Stimulated activated CD4-positive, alpha-beta T cell treated with anti-CD3 and anti-CD28 coated beads, Interleukin-4, amount 100 ng/mL, for 48 hours (primary cell): Measurements from ENCODE around the gene IL18BP.

Experiments
- DNase-seq, 2 donors: peaks; one replicate each; pipeline ENCODE4 v3.0.0-alpha.2; 2020; ENCODE audit warnings: low read depth in 2 of 2

Gene IL18BP

DNA sequence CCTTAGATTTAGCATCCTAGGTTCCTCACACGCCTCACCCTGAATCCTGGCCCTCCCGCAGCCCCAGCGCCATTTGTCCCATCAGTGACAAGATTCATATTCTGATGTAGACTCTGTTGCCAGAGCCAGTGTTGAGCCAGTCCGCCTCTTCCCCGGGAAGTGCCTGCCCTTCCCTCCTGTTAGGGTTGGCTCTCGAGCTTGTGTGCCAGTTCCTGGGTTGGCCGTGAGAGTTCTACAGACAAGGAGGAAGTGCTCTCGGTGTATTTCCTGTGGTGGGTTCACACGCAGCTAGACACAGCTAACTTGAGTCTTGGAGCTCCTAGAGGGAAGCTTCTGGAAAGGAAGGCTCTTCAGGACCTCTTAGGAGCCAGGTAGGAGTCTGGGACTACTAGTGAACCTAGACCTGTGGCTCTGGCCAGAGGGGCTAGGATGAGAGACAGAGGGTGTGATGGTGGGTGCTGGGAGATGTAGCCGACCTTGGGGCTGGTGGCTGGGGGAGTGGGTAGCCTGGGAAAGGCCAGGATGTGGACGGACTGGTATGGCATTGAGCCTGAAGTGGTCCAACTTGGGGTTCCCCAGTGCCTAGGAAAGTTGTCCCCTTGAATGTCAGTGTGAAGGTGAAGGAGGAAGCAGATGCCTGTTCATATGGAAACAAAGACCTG lies at the start of gene IL18BP:
TSS of gene IL18BP (plus strand) at position 261 of the 662 bp plus-strand sequence. CDS start 1,076 bp downstream, outside the sequence.
- DNase-seq = no peak

DNA sequence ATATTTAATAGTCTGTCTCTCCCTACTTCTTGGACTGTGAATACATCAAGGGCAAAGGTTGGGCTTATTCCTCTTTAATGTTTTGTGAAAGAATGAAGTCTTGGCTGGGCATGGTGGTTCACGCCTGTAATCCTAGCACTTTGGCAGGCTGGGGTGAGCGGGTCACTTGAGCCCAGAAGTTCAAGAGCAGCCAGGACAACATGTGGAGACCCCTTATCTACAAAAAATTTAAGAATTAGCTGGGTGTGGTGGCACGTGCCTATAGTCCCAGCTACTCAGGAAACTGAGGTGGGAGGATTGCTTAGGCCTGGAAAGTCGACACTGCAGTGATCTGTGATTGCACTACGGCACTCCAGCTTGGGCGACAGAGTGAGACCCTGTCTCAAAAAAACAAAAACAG lies 49.7 kb upstream of the IL18BP start:
- DNase-seq = no peak

DNA sequence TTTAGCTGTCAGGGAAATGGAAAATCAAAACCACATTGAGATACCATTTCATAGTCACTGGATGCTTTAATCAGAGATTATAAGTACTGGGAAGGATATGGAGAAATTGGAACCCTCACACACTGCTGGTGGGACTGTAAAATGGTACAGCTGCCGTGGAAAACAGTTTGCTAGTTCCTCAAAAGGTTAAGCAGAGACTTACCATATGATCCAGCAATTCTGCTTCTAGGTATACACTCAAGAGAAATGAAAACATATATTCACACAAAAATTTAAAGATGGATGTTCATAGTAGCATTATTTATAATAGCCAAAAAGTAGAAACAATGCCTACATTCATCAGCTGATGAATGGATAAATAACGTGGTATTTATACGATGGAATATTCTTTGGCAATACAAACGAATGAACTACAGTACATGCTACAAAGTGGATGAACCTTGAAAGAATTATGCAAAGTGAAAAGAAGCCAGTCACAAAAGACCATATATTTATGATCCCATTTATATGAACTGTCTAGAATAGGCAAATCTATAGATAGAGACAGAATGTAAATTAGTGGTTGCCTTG lies 46.9 kb upstream of the IL18BP start:
- no peak for DNase-seq

DNA sequence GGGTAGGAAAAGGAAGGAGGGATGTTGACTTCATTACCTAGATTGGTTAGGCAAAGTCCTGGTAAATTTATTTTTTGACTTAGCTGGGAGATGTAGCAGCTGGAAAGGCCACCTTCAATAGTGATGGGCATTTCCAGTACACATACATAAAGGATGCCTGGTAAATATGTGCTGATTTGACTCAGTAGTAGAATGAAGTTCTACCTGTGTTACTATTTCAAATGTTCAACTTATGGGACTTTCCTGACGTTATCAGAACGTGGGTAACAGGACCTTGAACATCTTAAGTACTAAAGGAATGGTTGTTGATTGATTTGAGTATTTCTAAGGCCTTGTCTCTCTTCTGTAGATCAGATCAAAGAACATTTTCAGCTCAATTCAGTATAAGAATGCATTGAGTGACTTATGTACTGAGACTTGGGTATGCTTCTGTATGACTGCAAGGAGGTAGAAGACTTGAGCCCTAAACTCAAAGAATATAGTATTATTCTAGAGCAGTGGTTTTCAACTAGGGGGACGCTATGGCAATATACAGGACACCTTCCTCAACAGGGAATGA lies 42.7 kb upstream of the IL18BP start:
- DNase-seq = no peak

DNA sequence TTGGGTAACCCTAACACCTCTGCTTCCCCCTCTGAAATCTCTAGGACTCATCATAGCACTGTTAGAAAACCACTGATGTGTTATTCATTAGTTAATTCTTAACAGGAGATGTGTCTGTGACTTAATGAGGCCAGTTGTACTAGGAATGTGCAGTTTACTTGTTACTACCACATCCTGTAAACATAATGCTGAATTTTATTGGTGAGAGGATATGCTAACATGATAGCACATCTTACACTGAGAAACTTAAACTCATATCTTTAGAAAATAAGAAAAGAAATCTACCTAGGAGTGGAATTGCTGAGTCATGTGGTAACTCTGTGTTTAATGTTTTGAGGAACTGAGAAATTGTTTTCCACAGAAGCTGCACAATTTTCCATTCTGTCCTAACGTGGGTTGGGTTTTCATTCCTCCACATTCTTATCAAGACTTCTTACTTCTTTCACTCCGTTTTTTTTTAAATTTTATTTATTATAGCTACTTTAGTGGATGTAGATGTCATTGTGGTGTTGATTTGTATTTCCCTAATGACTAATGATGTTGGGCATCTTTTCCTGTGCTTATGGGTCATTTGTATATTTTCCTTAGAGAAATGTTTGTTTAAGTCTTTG lies 36.2 kb upstream of the IL18BP start:
- DNase-seq = no peak

DNA sequence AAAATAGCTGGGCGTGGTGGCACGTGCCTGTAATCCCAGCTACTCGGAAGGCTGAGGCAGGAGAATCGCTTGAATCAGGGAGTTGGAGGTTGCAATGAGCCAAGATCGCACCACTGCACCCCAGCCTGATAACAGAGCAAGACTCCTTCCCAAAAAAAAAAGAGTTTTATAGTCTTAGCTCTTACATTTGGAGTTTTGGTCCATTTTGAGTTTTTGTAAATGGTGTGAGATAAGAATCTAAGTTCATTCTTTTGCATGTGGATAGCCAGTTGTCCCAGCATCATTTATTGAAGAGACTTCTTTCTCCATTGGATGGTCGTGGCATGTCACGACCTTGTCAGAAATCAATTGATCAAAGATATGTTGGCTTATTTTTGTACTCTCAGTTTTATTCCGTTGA lies 35.2 kb upstream of the IL18BP start:
- no peak for DNase-seq

DNA sequence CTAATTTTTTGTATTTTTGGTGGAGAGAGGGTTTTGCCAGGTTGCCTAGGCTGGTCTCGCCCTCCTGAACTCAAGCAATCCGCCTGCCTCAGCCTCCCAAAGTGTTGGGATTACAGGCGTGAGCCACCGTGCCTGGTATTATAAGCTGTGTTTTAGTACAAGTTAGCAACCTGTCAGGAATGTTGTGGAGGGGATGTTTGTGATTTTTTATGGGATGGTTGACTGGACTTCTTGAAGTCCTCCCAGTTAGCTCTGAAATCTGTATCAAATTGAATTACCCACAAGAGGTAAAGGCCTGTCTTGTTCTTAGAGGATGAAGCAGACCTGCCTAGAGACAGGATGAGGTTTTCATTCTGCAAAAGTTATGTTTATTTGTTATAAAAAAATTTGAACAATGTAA lies 34.1 kb upstream of the IL18BP start:
- no peak for DNase-seq

DNA sequence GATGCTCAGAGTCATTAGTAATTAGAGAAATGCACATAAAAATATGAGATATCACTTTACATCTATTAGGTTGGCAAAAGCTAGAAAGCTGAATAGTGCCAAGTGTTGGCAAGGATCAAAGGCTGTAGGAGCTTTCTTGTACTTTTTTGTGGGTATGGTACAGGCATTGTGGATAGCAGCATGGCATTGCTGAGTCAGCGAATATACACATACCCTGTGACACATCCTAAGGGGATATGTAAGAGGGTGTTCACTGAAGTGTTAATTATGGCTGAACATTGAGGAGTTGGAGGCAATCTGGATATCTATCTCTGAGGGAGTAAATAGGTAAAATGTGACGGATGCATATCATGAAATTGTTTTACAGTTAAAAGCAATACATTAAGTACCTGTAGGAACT lies 27.0 kb upstream of the IL18BP start:
- DNase-seq = no peak

DNA sequence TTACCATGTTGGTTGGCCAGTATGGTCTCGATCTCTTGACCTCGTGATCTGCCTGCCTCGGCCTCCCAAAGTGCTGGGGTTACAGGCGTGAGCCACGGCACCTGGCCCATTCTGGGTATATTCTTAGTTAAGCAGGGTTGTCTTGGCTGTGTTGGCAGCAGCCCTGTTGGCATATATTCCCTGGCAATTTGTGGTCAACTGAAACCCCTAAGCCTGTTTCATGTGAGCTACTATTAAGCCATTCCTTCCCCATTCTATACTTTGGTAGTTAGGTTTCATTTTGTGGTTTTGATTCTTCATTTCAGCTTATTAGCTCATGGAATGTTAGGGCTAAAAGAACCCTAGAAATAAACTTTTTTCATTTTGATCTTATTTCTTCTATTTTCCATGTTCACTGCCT lies 22.2 kb upstream of the IL18BP start:
- DNase-seq = no peak

DNA sequence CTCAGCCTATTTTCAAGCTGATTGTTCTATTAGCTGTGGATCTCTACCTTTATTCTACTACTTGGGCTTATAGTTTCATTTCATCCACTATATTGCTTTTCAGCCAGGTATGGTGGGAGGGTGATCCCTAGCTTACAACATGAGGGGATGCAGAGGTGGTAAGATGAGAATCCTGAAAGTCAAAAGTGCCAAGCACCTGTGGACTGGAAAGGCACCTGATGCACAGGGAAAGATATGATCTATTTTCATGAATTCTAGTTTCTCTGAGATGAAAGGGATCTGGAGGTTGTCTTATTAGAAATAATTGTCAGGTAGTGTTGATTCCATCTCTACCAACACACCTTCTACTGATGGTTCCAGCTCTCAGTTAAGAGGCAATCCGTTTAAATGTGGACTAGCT lies 21.6 kb upstream of the IL18BP start:
- DNase-seq = no peak

DNA sequence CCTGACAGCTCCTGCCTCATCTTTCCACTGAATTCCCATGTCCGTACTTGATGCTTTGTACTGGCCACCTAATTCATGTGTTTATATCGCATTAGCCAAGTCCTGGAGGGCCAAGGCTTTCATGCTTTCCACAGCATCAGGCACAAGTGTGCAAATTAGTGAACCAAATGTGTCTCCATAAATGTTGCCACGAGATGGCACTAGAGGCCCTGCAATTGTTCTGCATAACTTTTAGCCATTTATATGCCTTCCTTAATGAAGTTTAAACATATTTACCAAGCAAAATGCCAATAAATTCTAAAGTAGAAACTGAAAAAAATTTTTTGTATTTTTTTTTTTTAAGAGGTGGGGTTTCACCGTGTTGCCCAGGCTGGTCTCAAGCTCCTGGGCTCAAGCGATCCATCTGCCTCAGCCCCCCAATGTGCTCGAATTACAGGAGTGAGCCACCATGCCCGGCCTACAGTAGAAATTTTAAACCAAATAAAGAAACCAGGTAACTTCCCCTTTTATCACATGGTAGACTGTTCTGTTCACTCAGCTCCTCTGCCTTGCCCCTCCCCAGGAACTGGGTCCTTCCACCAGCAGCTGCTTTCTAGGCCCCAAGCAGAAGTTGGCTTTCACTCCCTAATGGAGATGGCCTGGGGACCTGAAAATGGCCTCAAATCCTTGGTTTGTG lies 20.8 kb upstream of the IL18BP start:
- DNase-seq = peak in 1 of 2 donors; percentile 30

DNA sequence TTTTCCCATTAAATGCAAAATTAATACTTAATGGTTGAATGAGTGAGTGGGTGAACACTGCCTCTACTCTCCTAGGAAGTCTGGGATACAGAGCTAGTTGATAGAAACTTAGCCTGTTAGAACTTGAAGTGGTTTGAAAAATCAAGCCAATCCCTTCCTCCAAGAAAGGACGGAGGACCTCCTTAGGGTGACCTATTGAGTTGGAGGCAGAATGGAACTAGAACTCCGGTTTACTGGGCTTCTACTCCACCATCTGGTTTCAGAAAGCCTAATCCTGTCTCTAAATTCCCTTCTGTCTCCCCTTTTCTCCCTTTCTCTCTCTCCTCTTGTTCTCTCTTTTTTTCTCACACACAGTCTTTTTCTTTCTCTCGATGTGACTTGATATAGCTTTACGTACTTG lies 19.6 kb upstream of the IL18BP start:
- no peak for DNase-seq

DNA sequence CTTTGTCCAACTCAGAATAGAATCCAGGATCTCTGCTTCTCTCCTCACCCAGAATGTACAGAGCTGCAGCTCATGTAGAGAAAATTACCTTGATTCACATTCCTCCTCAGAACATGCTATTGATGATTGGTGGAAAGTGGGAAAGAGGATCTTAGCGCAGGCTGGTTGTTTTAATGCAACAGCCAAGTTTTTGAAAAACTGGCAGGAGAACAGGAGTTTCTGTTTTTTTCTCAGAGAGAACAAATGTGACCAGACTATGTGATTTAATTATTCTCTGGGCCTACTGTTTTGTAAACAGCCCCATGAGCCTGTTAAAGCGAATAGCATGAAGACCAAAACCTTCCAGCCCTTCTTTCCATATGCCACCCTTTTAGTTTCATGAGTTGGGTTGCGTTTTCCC lies 19.1 kb upstream of the IL18BP start:
- DNase-seq = no peak

DNA sequence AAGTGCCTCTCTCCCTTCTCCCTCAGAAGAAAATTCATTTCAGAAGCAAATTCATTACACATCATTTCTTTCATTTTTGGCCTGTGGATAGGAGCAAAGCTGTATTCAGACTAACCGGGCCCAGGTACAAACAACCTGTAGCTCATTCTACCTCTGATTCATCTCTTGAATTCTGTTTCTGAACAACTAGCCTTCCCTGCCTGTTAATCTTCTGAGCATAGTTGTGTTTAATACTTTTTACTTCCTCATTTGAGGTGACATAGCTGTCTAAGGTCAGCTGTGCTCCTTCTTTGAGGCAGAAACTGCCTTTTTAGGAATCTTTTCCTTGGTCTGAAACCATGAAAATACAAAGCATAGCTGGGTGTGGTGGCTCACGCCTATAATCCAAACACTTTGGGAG lies 12.6 kb upstream of the IL18BP start:
- no peak for DNase-seq

DNA sequence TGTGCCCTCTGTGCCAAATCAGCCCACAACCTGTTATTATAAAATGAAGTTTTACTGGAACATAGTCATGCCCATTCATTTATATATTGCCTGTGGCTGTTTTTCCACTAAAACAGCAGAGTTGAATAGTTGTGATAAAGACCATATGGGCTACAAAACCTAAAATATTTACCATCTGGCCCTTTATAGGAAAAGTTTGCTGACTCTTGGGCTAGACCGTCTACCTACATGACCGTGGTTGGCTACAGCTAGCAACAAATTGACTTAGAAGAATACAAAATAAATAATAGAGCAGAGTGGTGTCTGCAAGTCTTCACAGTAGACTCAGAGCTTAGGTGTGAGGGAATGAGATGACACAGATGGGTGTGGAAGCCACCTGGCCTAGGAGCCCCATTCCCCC lies 11.2 kb upstream of the IL18BP start:
- no peak for DNase-seq

DNA sequence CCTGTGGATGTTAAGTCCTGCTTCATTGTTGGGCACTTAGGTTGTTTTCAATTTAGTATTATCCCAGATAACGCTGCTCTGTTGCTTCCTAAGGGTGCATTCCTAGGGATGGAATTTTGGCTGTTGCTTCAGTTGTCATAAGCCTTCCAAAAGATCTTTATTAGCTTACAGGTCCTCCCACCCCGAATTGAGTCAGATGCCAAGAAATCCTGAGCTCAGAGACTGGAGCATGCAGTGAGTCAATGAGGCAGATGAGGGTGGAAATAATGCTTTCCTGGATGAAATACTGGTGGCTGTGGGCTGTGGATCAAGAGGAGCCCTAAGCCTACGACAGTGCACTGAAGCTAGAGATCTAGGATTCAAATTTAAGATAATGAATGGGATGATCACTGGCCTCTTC lies 10.7 kb upstream of the IL18BP start:
- no peak for DNase-seq

DNA sequence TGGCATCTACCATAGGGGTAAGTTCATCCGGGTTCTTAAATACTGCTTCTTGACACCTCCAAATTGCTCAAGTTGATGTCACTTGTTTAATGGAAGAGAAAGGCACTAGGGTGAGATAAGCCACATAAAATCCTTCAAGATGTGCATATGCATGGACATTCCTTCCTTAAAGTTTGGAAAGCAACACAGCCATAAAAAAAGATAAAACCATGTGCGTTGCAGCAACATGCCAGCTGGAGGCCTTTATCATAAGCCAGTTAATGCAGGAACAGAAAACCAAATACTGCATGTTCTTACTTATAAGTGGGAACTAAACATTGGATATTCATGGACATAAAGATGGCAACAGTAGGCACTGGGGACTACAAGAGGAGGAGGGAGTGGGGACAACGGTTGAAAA lies 8.0 kb upstream of the IL18BP start:
- no peak for DNase-seq

DNA sequence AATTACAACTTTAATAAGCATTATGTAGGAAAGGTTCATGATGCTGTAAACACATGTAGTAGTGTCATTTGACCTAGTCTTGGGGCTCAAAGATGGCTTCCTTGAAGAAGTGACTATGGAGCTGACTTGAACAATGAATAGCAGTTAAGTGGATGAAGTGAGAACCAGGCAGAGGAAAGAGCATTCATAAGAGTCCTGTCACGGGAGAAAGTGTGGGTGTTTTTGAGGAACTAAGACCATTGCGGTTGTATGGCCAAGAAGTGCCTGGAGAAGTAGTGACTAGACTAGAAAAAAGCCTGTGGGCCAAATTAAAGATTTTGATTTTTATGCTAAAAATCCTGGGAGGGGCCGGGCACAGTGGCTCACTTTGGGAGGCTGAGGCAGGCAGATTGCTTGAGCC lies 7.2 kb upstream of the IL18BP start:
- DNase-seq = no peak

DNA sequence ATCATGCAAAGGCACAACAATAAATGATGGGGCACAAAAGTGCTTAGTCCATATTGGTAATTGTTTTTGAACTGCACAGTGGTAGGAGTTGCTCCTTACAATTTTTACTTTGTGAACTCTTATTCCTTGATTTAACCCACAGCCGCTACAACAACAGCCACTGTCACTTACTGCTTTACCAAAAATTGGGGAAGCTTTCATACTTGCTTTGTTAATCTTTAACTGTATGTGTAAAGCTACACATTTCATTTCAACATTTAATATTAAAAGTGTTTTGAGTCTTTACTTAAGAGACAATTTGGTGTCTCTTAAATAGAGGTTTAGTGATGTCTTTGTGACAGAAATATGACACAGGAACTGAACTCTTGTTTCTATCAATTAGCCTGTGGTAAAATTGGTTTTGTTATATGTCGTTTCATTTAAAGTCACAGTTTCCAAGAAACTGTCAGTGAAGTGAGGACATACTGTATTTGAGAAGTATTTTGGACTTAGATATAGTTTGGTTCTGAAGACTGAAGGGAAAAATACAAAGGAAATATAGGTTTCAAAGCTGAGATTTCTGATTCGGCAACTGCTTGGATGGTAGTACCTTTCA lies 6.5 kb upstream of the IL18BP start:
- no peak for DNase-seq

DNA sequence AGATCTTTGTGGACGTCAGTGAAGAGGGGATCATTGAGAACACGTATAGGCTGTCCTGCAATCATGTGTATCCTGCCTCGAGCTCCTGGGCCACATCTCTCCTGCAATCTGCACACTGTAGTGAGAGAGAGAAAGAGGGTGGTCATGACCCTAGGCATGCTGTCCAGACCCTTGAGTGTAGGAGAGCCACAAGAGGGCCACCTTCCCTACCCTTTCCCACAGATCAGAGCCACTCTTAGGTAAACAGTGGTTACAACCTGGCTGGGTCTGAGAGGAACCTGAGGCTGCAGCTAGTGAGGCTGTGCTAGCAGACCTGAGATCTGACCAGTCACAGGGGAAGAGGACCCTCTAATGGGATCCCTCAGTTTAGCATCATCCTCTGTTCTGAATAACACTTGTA lies 3.9 kb upstream of the IL18BP start:
- no peak for DNase-seq

DNA sequence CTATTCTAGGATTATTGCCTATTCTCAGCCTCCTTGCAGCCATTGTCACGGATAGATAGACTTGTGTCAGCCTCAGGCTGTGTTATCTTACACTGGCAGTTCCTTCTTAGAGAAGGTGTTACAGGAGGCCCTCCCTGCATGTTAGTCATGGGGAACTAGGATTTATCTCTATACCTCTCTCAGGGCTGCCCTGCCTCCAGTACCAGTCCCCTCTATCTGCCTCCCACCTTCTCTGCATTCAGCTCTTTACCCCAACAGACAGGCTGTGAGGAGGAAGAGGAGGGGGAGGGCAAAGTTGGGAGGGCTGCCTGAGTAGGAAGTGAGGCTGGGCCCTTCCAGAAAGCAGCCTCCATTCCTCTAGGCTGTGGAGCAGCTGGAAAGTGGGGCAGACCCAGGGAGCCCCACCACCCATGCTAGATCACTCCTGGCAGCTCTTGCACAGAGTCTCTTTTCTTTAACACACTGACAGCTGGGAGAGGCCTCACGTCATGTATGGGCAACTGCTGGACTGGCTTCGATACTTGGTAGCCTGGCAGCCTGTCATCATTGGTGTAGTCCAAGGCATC lies 2.9 kb upstream of the IL18BP start:
- no peak for DNase-seq

DNA sequence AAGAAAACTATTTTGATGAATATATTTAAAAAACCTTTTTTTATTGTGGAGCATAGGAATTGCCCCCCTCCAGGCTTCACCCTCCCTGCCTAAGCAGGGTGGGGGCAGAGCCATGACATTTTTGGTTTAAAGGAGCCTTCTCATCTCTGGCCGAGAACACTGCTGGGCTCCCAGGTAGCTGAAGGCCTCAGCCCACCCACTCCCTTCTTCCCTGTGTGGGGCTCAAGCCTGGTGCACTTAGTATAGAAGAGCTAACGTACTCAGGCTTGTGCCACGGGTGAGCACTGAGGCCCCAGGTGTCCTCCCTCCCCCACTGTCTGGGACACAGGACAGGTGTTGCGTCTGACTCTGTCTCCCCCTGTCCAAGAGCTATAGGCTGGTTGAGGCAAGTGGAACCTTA lies 2.2 kb upstream of the IL18BP start:
- no peak for DNase-seq
